HG02642 (cell line): Measurements from ENCODE around the gene SLCO1A2.

Experiments used
- ATAC-seq: cut with Tn5 transposase; IDR thresholded peaks from one replicate; pipeline ENCODE4 v1.9.1; 2021; ENCODE audit warnings: mild to moderate bottlenecking; ENCODE audit not compliant: unreplicated experiment, poor library complexity

The SLCO1A2 gene

GRCh38 chr12:21221072-21221471 lies 113.6 kb downstream of the SLCO1A2 start:
- ATAC-seq, result no peak

- ATAC-seq, result no peak
These were observed 114.5 kb downstream of the SLCO1A2 start for GRCh38 chr12:21220266-21220665.

GRCh38 chr12:21219206-21219605 lies 115.5 kb downstream of the SLCO1A2 start:
- no peak for ATAC-seq
